GM12874 (cell line): Measurements from ENCODE around the gene RALGAPA1.

Experiments
- TF ChIP-seq, protein P1 (sequence below): IDR thresholded peaks from 2 replicates; pipeline ENCODE4 v1.5.1; 2011; ENCODE audit warnings: low read depth, mild to moderate bottlenecking, control low read depth, low read length, moderate library complexity; ENCODE audit not compliant: insufficient read depth

Gene RALGAPA1

DNA sequence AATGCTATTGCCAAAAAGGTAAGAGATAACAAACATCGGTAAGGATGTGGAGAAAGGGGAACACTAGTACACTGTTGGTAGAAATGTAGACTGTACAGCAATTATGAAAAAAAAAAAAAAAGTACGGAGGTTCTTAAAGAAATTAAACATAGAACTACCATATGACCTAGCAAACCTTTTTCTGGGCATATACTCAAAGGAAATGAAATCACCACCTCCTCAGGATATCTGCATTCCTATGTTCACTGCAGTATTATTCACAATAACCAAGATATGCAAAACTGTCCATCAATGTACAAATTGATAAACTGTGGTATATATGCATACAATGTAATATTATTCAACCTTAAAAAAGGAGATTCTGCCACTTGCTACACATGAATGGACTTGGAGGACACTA is 214.5 kb downstream of the RALGAPA1 start:
- TF ChIP-seq, protein P1, sequence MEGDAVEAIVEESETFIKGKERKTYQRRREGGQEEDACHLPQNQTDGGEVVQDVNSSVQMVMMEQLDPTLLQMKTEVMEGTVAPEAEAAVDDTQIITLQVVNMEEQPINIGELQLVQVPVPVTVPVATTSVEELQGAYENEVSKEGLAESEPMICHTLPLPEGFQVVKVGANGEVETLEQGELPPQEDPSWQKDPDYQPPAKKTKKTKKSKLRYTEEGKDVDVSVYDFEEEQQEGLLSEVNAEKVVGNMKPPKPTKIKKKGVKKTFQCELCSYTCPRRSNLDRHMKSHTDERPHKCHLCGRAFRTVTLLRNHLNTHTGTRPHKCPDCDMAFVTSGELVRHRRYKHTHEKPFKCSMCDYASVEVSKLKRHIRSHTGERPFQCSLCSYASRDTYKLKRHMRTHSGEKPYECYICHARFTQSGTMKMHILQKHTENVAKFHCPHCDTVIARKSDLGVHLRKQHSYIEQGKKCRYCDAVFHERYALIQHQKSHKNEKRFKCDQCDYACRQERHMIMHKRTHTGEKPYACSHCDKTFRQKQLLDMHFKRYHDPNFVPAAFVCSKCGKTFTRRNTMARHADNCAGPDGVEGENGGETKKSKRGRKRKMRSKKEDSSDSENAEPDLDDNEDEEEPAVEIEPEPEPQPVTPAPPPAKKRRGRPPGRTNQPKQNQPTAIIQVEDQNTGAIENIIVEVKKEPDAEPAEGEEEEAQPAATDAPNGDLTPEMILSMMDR = no peak

DNA sequence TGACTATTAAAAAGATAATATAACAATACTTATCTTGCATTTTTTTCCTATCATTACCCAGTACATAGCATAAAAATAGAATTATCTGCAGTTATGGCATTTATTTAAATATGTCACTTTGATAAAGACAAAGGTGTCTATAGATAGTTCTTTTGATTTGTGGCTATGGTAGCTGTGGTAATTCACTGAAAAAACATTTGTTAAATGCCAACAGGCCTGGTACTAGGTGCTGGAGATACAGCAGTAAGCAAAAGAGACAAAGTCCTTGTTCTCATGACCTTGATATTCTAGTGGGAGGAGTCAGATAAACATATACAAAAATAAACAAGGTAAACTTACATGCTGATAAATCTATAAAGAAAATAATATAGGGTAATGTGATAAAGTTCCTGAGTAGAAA is 230.5 kb downstream of the RALGAPA1 start:
- TF ChIP-seq, protein P1 = no peak

DNA sequence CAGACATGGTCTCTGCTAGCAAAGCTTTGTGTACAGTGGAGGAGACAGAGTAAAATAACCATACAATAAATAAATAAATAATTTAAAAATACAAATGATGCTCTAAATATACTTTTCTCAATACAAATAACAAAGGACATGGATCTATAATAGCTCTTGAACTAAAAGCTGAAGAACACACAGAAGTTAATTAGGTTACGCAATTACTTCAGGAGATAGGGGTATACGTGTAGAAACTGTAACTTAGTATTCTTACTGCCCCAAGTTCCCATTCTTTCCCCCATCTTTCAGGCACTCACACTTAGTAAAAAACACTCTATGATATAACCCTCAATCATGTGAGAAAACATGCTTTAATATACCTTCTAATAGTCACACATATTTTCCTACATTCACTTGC is 231.0 kb downstream of the RALGAPA1 start:
- TF ChIP-seq, protein P1 = no peak

DNA sequence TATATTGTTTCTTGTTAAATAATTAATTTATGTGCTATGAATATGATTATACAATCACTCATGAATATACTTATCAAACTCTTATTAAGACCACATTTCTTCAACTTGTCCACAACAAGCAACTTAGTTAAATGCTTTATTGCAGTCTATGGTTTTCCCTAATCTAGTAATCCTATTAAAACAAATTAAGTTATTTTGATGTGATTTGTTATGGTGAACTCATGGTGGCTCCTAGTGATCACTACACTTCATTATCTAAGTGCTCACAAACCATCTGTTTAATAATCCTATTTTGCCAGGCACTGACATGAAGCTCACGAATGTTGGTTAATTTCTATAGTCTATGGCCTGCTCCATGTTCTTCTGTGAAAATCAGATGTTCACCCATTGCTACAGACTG is 232.2 kb downstream of the RALGAPA1 start:
- TF ChIP-seq, protein P1 = no peak

DNA sequence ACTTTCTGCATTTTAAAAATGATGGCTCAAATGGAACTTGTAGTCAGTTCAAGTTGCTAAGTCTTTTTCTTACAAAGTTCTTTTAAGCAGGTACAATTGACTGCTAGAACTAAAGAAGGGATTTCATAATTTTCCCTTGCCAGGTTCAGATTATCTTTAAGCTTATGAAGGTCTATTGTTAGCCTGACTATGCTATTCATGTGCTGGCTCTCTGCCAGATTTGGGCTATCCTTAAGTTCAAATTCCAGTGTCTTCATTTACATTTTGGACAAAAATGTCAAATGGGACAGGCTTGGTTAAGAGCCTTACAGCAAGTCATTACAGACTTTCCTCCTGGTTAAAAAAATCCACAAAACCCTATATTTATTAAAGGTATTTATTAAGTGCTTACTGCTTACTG is 232.8 kb downstream of the RALGAPA1 start:
- TF ChIP-seq, protein P1 = no peak

DNA sequence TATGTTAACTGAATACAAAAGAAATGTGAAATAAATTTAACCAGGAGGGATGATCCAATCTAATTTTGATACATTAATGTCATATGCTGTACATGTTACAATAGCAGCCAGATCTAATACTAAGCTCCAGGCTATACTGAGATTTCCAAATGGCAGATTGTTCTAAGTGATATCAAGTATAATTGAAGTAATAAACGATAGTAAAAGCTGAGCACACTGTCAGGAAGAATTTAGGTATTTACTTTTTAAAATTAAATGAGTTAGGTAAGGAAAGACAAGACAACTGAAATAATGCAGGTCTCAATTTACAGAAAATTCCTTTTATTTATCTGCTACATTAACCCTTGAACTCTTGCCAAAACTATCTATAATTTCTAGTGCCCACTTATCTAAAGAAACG is 235.2 kb downstream of the RALGAPA1 start:
- TF ChIP-seq, protein P1 = no peak

DNA sequence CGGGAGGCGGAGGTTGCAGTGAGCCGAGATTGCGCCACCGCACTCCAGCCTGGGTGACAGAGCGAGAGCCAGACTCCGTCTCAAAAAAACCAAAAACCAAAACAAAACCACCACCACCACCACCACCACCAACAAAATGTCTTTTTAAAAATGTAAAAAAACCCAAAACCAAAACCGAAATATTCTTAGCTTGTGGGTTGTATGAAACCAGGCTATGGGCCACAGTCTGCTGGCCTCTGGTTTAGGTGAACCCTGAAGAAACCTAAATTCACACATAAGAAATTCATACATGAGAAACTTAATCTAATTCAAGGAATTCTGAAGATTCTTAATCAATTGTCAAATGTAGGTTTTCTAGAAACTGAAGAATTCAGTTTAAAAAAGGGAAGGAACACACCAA is 237.5 kb downstream of the RALGAPA1 start:
- TF ChIP-seq, protein P1 = no peak

DNA sequence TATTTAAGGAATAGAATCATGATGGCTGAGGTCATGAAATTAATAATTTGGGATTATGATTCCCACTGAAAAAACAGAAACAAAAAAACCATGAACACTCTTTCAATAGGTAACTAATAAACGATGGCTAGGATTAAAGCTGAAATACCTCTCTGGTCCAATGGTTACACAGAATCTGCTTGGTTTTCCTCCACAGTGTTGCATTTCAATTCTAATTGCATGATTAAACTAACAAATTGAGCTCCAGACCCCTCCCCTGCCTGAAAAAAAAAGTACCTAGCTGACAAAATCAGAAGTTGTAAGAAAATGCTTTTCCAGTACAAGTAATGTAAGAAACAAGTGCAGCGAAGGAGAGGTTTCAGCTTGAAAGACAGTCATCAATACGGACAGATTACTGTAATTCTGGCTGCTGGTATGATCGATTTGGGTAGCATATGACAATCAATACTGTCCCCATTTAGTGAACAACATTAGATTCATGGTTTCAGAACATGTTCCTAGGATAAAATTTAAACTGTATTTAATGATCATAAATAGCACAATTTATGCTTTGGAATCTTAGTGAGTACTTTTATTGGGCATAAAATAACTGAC is 243.1 kb downstream of the RALGAPA1 start:
- TF ChIP-seq, protein P1 = no peak
